SKM-1 treated with dmso at 0.1 percent for 144 hours (cell line): ENCODE data around the gene RBMS3.
"Not testable (repeated sequence)": the region's sequence is repeated elsewhere in the genome, so short reads cannot be mapped to it uniquely, and the experiment has no call there.

ENCODE experiments used
- DNase-seq: peaks from one replicate; lab custom pipeline; 2025; ENCODE audit not compliant: unreplicated experiment; lab: John Stamatoyannopoulos, UW

RBMS3 gene

GRCh38 chr3:29280404-29281093 is at the start of gene RBMS3:
Gene RBMS3, plus strand, starts transcription at chr3:29281071.
- peak; percentile 56 for DNase-seq

- not testable (repeated sequence) for DNase-seq
These were observed 47.7 kb upstream of the RBMS3 start for GRCh38 chr3:29233126-29233525.

- no peak for DNase-seq
These were observed 44.6 kb upstream of the RBMS3 start for GRCh38 chr3:29236146-29236840.

GRCh38 chr3:29239376-29239775 is 41.5 kb upstream of the RBMS3 start:
- DNase-seq, result no peak

- DNase-seq, result peak; percentile 31
These were observed 40.6 kb upstream of the RBMS3 start for GRCh38 chr3:29240248-29240647.

GRCh38 chr3:29240887-29241286 is 40.0 kb upstream of the RBMS3 start:
- no peak for DNase-seq

GRCh38 chr3:29241855-29242254 is 39.0 kb upstream of the RBMS3 start:
- DNase-seq, result no peak

GRCh38 chr3:29242296-29242695 is 38.6 kb upstream of the RBMS3 start:
- DNase-seq, result no peak

GRCh38 chr3:29245441-29245840 is 35.4 kb upstream of the RBMS3 start:
- no peak for DNase-seq

GRCh38 chr3:29247088-29247745 is 33.7 kb upstream of the RBMS3 start:
- DNase-seq, result no peak

GRCh38 chr3:29249829-29250345 is 31.0 kb upstream of the RBMS3 start:
- no peak for DNase-seq

- DNase-seq, result no peak
These were observed 24.8 kb upstream of the RBMS3 start for GRCh38 chr3:29255854-29256696.

- no peak for DNase-seq
These were observed 22.7 kb upstream of the RBMS3 start for GRCh38 chr3:29258161-29258560.

- no peak for DNase-seq
These were observed 19.8 kb upstream of the RBMS3 start for GRCh38 chr3:29261119-29261518.

GRCh38 chr3:29263476-29263875 is 17.4 kb upstream of the RBMS3 start:
- no peak for DNase-seq

- no peak for DNase-seq
These were observed 15.3 kb upstream of the RBMS3 start for GRCh38 chr3:29265509-29266072.

- DNase-seq, result no peak
These were observed 13.6 kb upstream of the RBMS3 start for GRCh38 chr3:29267226-29267625.

GRCh38 chr3:29268651-29269050 is 12.2 kb upstream of the RBMS3 start:
- DNase-seq, result no peak

GRCh38 chr3:29270752-29271151 is 10.1 kb upstream of the RBMS3 start:
- no peak for DNase-seq

GRCh38 chr3:29271475-29271874 is 9.4 kb upstream of the RBMS3 start:
- no peak for DNase-seq

- DNase-seq, result no peak
These were observed 6.2 kb upstream of the RBMS3 start for GRCh38 chr3:29274667-29275066.
